GM12892 (cell line): ENCODE measurements around the gene KRTCAP2.
A peak's percentile ranks its signal among the peaks of the same experiment; 100 is the strongest.

Experiments used
- DNase-seq: peaks from one replicate; pipeline ENCODE4 v3.0.0; 2011; ENCODE audit not compliant: insufficient read length
- FAIRE-seq: peaks from 2 replicates; lab custom pipeline; 2011; peaks lifted over from hg19 to GRCh38; lab: Jason Lieb, UNC
- POLR2A ChIP-seq: IDR thresholded peaks from 2 replicates; pipeline ENCODE4 v1.6.1; 2011; ENCODE audit warnings: low read depth, low read length, control low read depth
- POLR2AphosphoS5 ChIP-seq: IDR thresholded peaks from 2 replicates; pipeline ENCODE4 v1.6.1; 2011; ENCODE audit warnings: low read depth, low read length, control low read depth
- TAF1 ChIP-seq: IDR thresholded peaks from 2 replicates; pipeline ENCODE4 v1.6.1; 2011; ENCODE audit warnings: low read depth, mild to moderate bottlenecking, control low read depth, low read length, borderline replicate concordance

Gene KRTCAP2

GRCh38 chr1:155186794-155187455 lies 13.8 kb upstream of the KRTCAP2 start:
- FAIRE-seq = no peak
- TF ChIP-seq TAF1 (no peak), POLR2A (no peak), POLR2AphosphoS5 (no peak)
- DNase-seq = no peak

GRCh38 chr1:155186067-155186793 lies 13.1 kb upstream of the KRTCAP2 start:
- FAIRE-seq (peak; percentile 69), DNase-seq (no peak)
- TF ChIP-seq TAF1 = no peak
- no peak for TF ChIP-seq POLR2A
- no peak for TF ChIP-seq POLR2AphosphoS5

- no peak for DNase-seq
- FAIRE-seq = peak; percentile 57
- TF ChIP-seq POLR2A = no peak
- no peak for TF ChIP-seq TAF1
- TF ChIP-seq POLR2AphosphoS5 = no peak
Measured at GRCh38 chr1:155185783-155186066, 12.6 kb upstream of the KRTCAP2 start.

GRCh38 chr1:155184835-155185782 lies 12.0 kb upstream of the KRTCAP2 start:
- peak; percentile 87 for FAIRE-seq
- DNase-seq = peak; percentile 88
- TF ChIP-seq POLR2A = peak; percentile 43; the same call in 1 of the 2 replicates
- TF ChIP-seq POLR2AphosphoS5 = no peak
- no peak for TF ChIP-seq TAF1

- DNase-seq = no peak
- TF ChIP-seq POLR2AphosphoS5 (no peak), POLR2A (no peak), TAF1 (no peak)
- no peak for FAIRE-seq
Measured at GRCh38 chr1:155184351-155184811, 11.3 kb upstream of the KRTCAP2 start.

GRCh38 chr1:155183775-155184221 lies 10.7 kb upstream of the KRTCAP2 start:
- no peak for FAIRE-seq

GRCh38 chr1:155182052-155182550 lies 9.0 kb upstream of the KRTCAP2 start:
- TF ChIP-seq TAF1 (no peak), POLR2AphosphoS5 (no peak), POLR2A (no peak)
- FAIRE-seq (no peak), DNase-seq (no peak)

More at GRCh38 chr1:155183775-155184221, 10.7 kb upstream of the KRTCAP2 start:
- DNase-seq = peak; percentile 5
- TF ChIP-seq POLR2AphosphoS5 (no peak), TAF1 (no peak), POLR2A (no peak)

GRCh38 chr1:155181371-155182051 lies 8.4 kb upstream of the KRTCAP2 start:
- TF ChIP-seq POLR2A = no peak
- no peak for TF ChIP-seq POLR2AphosphoS5
- no peak for TF ChIP-seq TAF1
- no peak for FAIRE-seq
- DNase-seq = no peak

GRCh38 chr1:155179112-155180031 lies 6.3 kb upstream of the KRTCAP2 start:
- DNase-seq (peak; percentile 12), FAIRE-seq (no peak)
- no peak for TF ChIP-seq TAF1
- TF ChIP-seq POLR2A = no peak
- TF ChIP-seq POLR2AphosphoS5 = no peak

- TF ChIP-seq POLR2A = no peak
- no peak for TF ChIP-seq TAF1
- no peak for TF ChIP-seq POLR2AphosphoS5
- no peak for FAIRE-seq
- DNase-seq = peak; percentile 19
Measured at GRCh38 chr1:155178441-155179111, 5.5 kb upstream of the KRTCAP2 start.
